HG03064 (cell line): ENCODE measurements around the gene ZNF329.

Source experiments
- ATAC-seq: cut with Tn5 transposase; IDR thresholded peaks from one replicate; pipeline ENCODE4 v1.9.1; 2021; ENCODE audit warnings: low read depth; ENCODE audit not compliant: unreplicated experiment

The ZNF329 gene

DNA sequence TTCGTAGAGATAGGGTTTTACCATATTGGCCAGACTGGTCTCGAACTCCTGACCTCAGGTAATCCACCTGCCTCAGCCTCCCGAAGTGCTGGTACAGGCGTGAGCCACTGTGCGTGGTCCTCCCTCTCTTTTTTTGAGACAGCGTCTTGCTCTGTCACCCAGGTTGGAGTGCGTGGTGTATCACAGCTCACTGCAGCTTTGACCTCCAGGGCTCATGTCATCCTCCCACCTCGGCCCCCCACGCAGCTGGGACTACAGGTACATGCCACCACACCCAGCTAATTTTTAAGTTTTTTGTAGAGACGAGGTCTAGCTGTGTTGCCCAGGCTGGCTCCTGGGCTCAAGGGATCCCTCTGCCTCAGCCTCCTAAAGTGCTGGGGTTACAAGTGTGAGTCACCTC is 70.8 kb downstream of the ZNF329 start:
- no peak for ATAC-seq
